NCI-H2196 (cell line): ENCODE data around the gene MYH4.

Experiments used
- DNase-seq: peaks from one replicate; lab custom pipeline; 2025; ENCODE audit not compliant: unreplicated experiment; lab: John Stamatoyannopoulos, UW

Gene MYH4

GRCh38 chr17:10421900-10422542 lies 47.3 kb downstream of the MYH4 start, which contains the start of gene MYH8:
Gene MYH8, minus strand, starts transcription at chr17:10421950. Its CDS starts 1,723 bp downstream, at chr17:10420227.
- DNase-seq = no peak

GRCh38 chr17:10421211-10421610 lies 48.1 kb downstream of the MYH4 start:
- DNase-seq = no peak

GRCh38 chr17:10420811-10421210 lies 48.5 kb downstream of the MYH4 start:
- no peak for DNase-seq

- no peak for DNase-seq
These were observed 51.9 kb downstream of the MYH4 start for GRCh38 chr17:10417431-10417830.

GRCh38 chr17:10415161-10415560 lies 54.2 kb downstream of the MYH4 start:
- no peak for DNase-seq

GRCh38 chr17:10403589-10403988 lies 65.8 kb downstream of the MYH4 start:
- no peak for DNase-seq

GRCh38 chr17:10398352-10398751 lies 71.0 kb downstream of the MYH4 start:
- DNase-seq = no peak

GRCh38 chr17:10396524-10397163 lies 72.7 kb downstream of the MYH4 start:
- no peak for DNase-seq

- no peak for DNase-seq
These were observed 75.0 kb downstream of the MYH4 start for GRCh38 chr17:10394201-10394887.
